HG03108 (cell line): Measurements from ENCODE around the gene EPHX1.
A peak's percentile ranks its signal among the peaks of the same experiment; 100 is the strongest.

ENCODE experiments used
- ATAC-seq: cut with Tn5 transposase; IDR thresholded peaks from one replicate; pipeline ENCODE4 v1.9.1; 2021; ENCODE audit warnings: moderate library complexity; ENCODE audit not compliant: unreplicated experiment

The EPHX1 gene

DNA sequence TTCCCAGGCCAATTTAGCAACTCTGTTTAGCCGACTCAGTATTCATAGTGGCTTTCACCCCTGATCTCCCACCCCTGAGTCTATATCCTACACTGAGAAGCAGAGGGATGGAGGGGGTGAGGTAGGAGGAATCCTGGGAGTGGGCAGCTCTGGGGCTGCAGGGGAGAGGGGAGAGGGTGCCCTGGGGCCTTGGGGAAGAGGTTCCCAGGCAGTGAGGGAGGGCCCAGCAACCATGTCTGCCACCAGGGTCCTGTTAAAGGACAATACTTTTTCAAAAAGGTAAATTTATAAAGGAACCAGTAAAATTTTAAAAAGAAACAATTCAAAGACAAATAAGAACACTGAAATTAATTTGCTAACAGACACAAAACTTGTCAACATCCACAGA is 30.3 kb downstream of the EPHX1 start:
- no peak for ATAC-seq

- no peak for ATAC-seq
Measured at GRCh38 chr1:225840713-225841112, 30.8 kb downstream of the EPHX1 start.

DNA sequence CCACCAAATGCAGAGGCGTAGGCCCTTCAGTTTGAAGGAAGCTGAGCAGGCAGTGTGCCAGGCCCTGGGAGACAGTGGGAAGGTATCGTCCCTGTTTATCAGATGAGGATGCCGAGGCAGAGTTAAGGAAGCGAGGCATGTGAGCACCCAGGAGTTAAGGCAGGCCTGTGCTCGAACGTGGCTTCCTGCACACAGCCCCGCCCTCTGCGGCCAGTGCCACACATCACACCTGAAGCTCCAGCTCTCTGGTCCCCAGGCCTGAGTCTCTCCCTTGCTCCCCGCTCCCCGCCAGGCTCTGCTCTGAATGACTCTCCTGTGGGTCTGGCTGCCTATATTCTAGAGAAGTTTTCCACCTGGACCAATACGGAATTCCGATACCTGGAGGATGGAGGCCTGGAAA is 32.1 kb downstream of the EPHX1 start:
- ATAC-seq = no peak

GRCh38 chr1:225842788-225843425 is 33.0 kb downstream of the EPHX1 start:
- no peak for ATAC-seq

GRCh38 chr1:225843426-225843795 is 33.5 kb downstream of the EPHX1 start:
- no peak for ATAC-seq

- no peak for ATAC-seq
Measured at GRCh38 chr1:225844236-225845061, 34.5 kb downstream of the EPHX1 start.

GRCh38 chr1:225845097-225845496 is 35.2 kb downstream of the EPHX1 start:
- ATAC-seq = no peak

GRCh38 chr1:225845571-225846259 is 35.8 kb downstream of the EPHX1 start:
- no peak for ATAC-seq

DNA sequence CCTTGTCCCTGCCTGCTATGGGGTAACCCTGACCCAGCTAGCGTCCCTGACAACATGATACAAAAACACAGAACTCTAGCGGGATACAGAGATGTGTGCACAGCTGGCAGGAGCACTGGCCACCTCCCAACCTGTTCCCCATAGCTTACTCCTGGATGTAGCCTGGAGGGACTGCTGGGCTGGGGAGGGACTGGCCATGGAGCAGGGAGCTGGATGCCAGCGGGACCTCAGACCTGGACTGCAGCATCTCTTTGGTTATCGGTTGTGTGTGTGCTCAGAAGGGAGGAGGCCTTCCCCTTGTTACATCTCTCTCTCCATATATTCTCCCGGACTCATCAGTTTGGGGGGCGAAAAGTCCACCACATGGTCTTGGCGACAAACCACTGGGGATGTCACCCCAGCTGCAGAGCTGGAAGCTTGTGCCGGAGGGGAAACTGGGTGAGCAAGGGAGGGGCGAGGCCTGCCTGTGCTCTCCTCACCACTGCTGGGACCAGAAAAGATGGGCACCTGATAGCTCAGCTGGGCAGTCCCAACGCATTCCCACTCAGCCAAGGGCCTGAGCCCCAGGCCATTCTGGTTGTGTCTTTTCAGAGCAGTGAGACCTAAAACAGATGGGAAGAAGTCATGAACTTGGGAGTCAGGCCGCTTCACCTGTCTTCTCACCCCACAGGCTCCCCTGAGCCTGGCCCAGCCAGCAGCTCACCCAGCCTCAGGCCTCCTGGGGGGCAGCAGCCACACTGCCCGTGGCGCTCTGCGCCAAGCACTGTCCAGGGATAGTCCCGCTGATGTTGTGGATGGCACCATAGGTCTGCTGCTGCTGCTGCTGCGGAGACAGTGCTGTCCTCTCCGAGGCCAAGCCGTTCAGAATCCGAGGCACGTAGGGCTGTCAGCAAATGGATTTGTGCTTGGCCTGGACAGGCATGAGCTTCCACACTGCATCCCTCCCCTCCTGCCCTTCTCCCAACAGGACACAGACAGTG is 36.7 kb downstream of the EPHX1 start:
- ATAC-seq = no peak

- peak; percentile 2 for ATAC-seq
Measured at GRCh38 chr1:225847610-225848009, 37.7 kb downstream of the EPHX1 start.

- ATAC-seq = peak; percentile 66
Measured at GRCh38 chr1:225848030-225848955, 38.4 kb downstream of the EPHX1 start.

DNA sequence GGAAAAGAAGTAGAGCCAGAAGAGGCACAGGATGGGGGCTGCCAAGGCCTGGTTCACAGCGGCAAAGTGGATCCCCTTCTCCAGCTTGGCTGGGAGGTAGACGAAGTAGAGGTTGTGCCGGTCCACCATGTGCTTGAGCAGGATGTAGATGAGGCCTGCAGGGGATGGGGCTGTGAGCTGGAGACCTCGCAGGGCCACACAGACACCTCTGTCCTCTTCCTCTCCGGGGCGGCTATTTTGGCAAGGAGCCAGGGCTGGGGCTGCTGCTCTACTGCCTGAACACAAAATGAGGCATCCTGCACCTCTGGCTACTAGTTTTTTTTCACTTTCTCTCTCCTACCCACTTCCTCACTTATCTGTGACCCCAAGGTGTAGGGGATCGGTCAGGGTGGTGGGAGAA is 40.0 kb downstream of the EPHX1 start:
- ATAC-seq = no peak

DNA sequence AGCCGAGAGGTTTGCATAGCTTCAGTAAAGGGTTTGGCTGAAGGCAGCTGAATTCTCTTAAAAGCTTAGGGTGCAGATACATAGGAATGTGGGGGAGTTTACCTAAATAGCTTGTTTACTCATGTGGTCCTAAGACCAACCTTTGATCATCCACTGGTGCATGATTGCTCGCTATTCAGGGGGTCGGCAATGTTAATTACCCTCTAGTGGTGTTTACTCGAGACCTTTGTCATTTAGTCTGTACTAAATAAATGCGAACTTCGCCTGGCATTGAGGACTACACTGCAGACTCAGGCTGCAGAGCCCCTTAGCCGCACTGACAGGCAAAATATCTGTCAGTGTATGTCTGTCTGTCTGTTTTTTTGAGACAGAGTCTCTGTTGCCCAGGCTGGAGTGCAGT is 40.4 kb downstream of the EPHX1 start:
- ATAC-seq = no peak

DNA sequence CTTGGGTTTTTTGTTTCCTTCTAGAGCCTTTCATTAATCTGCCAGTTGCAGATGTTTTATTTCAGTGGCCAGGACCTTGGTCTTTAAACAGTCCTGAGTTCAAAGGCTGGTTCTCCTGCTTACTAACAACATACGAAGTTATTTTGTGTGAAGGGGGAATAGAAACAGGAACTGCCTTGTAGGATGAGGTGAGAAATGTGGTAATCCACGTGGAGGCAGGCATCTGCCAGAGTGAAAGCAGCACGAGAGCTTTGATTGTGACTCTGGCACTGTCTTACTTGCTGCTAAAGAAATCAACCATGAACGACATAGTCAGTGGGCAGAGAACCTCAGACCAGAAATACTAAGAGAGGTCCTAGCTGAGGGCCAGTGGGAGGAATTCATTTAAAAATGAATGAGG is 41.9 kb downstream of the EPHX1 start:
- peak; percentile 45 for ATAC-seq

DNA sequence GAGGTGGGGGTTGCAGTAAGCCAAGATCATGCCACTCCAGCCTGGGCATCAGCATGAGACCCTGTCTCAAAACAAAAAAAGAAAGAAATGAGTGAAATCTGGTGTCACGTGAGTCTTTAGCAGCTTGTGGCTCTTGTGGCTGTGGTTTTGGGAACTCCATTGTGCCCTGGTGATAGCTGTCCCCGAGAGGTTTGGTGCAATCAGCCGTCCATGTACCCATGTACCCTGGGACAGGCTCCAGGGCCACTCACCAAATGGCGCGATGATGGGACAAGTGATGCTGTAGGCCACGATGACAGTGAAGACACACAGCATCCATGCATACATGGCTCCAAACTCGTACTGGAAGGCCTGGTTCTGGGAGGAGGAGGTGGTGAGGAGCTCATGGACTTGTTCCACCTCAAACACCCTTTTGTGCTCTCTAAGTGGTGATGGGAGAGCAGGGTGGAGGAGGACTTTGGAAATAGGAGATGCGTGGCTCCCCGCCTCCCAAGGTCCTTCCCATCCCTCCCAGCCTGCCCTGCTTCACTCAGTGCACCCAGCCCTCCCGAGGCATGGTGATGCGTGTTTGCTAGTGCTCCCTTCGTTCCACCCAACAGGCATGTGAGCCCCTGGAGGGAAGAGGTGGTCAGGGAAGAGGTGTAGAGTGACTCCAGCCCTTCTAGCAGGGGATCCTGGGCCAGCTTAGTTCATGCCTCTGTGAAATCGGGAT is 42.6 kb downstream of the EPHX1 start:
- ATAC-seq = no peak

GRCh38 chr1:225853441-225853840 is 43.5 kb downstream of the EPHX1 start:
- ATAC-seq = no peak

- ATAC-seq = no peak
Measured at GRCh38 chr1:225855503-225856300, 45.8 kb downstream of the EPHX1 start.

- ATAC-seq = no peak
Measured at GRCh38 chr1:225857256-225857655, 47.3 kb downstream of the EPHX1 start.
